Colonic mucosa (tissue), 4 donors: ENCODE results near the gene NATD1. TPM values are rescaled to one million over a fixed set of nuclear protein-coding genes. Genes with fewer than 3 reads are reported as not detected.

Source experiments
- DNase-seq: peaks from one replicate; pipeline ENCODE4 v3.0.0-alpha.2; 2020
- H3K27ac ChIP-seq: fragments of 200-600 bp; one replicate; pipeline ENCODE4 v1.8.0; 2021
- H3K27me3 ChIP-seq: fragments of 200-600 bp; one replicate; pipeline ENCODE4 v1.8.0; 2021
- H3K36me3 ChIP-seq: fragments of 200-600 bp; one replicate; pipeline ENCODE4 v1.8.0; 2021
- H3K4me1 ChIP-seq: fragments of 200-600 bp; one replicate; pipeline ENCODE4 v1.8.0; 2021; ENCODE audit warnings: mild to moderate bottlenecking
- H3K4me3 ChIP-seq: fragments of 200-600 bp; one replicate; pipeline ENCODE4 v1.8.0; 2021
- H3K9ac ChIP-seq, 2 donors: one replicate each; pipeline ENCODE4 v1.7.0; 2013; ENCODE audit warnings: control low read depth in 2 of 2, low read depth in 2 of 2, low read length in 2 of 2
- H3K9me3 ChIP-seq: fragments of 200-600 bp; one replicate; pipeline ENCODE4 v1.8.0; 2021
- CTCF ChIP-seq: fragments of 200-600 bp; IDR thresholded peaks from one replicate; pipeline ENCODE4 v1.8.0; 2022; ENCODE audit warnings: antibody characterized with exemption, mild to moderate bottlenecking
- intact Hi-C: fragments of 100-400 bp; cut with DNase I; formaldehyde crosslinking; loops from one replicate; pipeline ENCODE4 v1.14.1; 2022
- total RNA-seq, 2 donors: library from RNA; stranded (reverse); fragmentation: NEBNext Ultra II Directional in 1 of 2; extraction: Animal tissue kit (Norgen Biotek cat#: 25700) in 1 of 2; gene quantifications; one replicate each; pipeline ENCODE4 v1.2.1, GENCODE V29; 2021
- donor health status: healthy.
- donor health status: DM: no; HTN: no; CAD: no.
- donor health status: DM: no; HTN: no; CAD: no.

The NATD1 gene
- total RNA-seq, 2 donors from 2014 or later = 1.8 to 5.2 TPM

- Histone ChIP-seq H3K27ac (peak overlapping the region; percentile 93), H3K4me3 (peak overlapping the region; percentile 82), H3K9ac (peak overlapping the region; percentile 56 to 62), H3K36me3 (no peaks in the 10 kb centered on the region), H3K27me3 (no peaks in the 10 kb centered on the region), H3K4me1 (peaks cover 19% of the 10 kb centered on the region), H3K9me3 (no peaks in the 10 kb centered on the region)
- intact Hi-C loops = loop anchor here (5.0 kb wide), 1 partner anchor 229 kb away; no protein-coding TSS in a partner anchor
- no peak for TF ChIP-seq CTCF
- no peak for DNase-seq
Measured at GRCh38 chr17:21283482-21284318, 30.5 kb upstream of the NATD1 start.

- Histone ChIP-seq H3K9ac (no peak overlapping the region), H3K9me3 (no peaks in the 10 kb centered on the region), H3K27ac (no peak overlapping the region), H3K4me3 (no peak overlapping the region), H3K27me3 (no peaks in the 10 kb centered on the region), H3K36me3 (no peaks in the 10 kb centered on the region), H3K4me1 (peaks cover 14% of the 10 kb centered on the region)
- no peak for DNase-seq
- TF ChIP-seq CTCF = no peak
- intact Hi-C loops = loop anchor here (5.0 kb wide), 1 partner anchor 229 kb away; no protein-coding TSS in a partner anchor
Measured at GRCh38 chr17:21282850-21283249, 29.6 kb upstream of the NATD1 start.

- TF ChIP-seq CTCF = no peak
- H3K4me3 ChIP-seq = no peak overlapping the region
- H3K9ac ChIP-seq = no peak overlapping the region
- intact Hi-C loops = loop anchor here (5.0 kb wide), 1 partner anchor 230 kb away; no protein-coding TSS in a partner anchor
- no peaks in the 10 kb centered on the region for H3K27me3 ChIP-seq
- peaks cover 10% of the 10 kb centered on the region for H3K4me1 ChIP-seq
- DNase-seq = no peak
- no peaks in the 10 kb centered on the region for H3K9me3 ChIP-seq
- H3K27ac ChIP-seq = no peak overlapping the region
- no peaks in the 10 kb centered on the region for H3K36me3 ChIP-seq
Measured at GRCh38 chr17:21282231-21282630, 29.0 kb upstream of the NATD1 start.

- Histone ChIP-seq H3K9ac (peak overlapping the region in 1 of 2 donors; percentile 23), H3K27ac (no peak overlapping the region)
Measured at GRCh38 chr17:21280081-21280518, 26.9 kb upstream of the NATD1 start.

GRCh38 chr17:21279582-21279981 is 26.4 kb upstream of the NATD1 start:
- Histone ChIP-seq H3K9me3 (no peaks in the 10 kb centered on the region), H3K36me3 (no peaks in the 10 kb centered on the region), H3K27me3 (no peaks in the 10 kb centered on the region), H3K27ac (no peak overlapping the region), H3K4me3 (no peak overlapping the region), H3K9ac (peak overlapping the region in 1 of 2 donors; percentile 23), H3K4me1 (peaks cover 5% of the 10 kb centered on the region)
- intact Hi-C loops = loop anchor here (5.0 kb wide), 1 partner anchor 173 kb away; no protein-coding TSS in a partner anchor
- no peak for DNase-seq
- TF ChIP-seq CTCF = no peak

More at GRCh38 chr17:21280081-21280518, 26.9 kb upstream of the NATD1 start:
- Histone ChIP-seq H3K4me1 (peaks cover 5% of the 10 kb centered on the region), H3K9me3 (no peaks in the 10 kb centered on the region), H3K27me3 (no peaks in the 10 kb centered on the region), H3K36me3 (no peaks in the 10 kb centered on the region), H3K4me3 (no peak overlapping the region)
- TF ChIP-seq CTCF = peak; percentile 98
- intact Hi-C loops = loop anchor here (5.0 kb wide), 1 partner anchor 232 kb away; no protein-coding TSS in a partner anchor
- peak; percentile 91 for DNase-seq
